ENCODE measurements around the gene RNF19B. TPM values are rescaled to one million over a fixed set of nuclear protein-coding genes. Genes with fewer than 3 reads are reported as not detected.

RNF19B gene
- total RNA-seq, 2 experiments from 2014 or later, result 33.4 to 37.4 TPM

DNA sequence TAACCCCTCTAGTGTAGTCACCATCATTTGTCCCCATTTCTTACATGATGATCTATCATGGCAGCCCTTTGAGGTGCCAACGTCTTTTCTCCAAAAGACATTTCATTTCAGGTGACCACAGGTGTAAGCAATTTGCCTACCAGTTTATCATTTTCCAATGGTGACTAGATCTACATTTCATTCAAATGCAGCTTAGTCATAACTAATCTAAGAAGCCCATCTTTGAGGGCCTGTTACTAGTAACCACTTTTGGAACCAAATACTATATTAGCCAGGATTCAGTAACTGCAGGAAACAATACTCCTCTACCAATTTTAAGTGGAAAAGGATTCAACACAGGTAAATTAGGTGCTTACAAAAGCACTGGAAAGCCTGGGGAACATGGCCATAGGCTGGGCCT lies 32.8 kb downstream of the RNF19B start:
- no peak overlapping the region for H3K27ac Mint-ChIP-seq
- Histone ChIP-seq H3K9me3 (ENCODE audit: control insufficient read depth in 1 of 2, insufficient read depth in 1 of 2, low read length in 2 of 2) (no peaks in the 10 kb centered on the region), H3K36me3 (ENCODE audit: insufficient read depth, low read length) (peaks cover 21% of the 10 kb centered on the region), H3K4me1 (ENCODE audit: insufficient read depth, low read length) (no peaks in the 10 kb centered on the region), H3K27ac (ENCODE audit: low read depth in 1 of 2, low read length in 2 of 2) (no peak overlapping the region), H3K27me3 (ENCODE audit: control insufficient read depth in 1 of 2, insufficient read depth in 2 of 2, low read length in 2 of 2) (no peaks in the 10 kb centered on the region), H3K4me3 (ENCODE audit: low read length) (no peak overlapping the region)
- H3K36me3 Mint-ChIP-seq (ENCODE audit: low read depth), result peaks cover 14% of the 10 kb centered on the region
- ChIA-PET POLR2A (no interaction called here), CTCF (interaction anchor here (0.7 to 2.8 kb wide), 3 partner anchors 74 to 124 kb away, joined by 3 to 17 read pairs (median 3); no protein-coding TSS in a partner anchor)
- no peaks in the 10 kb centered on the region for H3K9me3 Mint-ChIP-seq
- DNase-seq (no peak), ATAC-seq (ENCODE audit: poor library complexity) (no peak)
- intact Hi-C loops (cut with DNase I, micrococcal nuclease), result loop anchor here (2.0 to 5.0 kb wide), 2 partner anchors 435 to 436 kb away; no protein-coding TSS in a partner anchor
- H3K27me3 Mint-ChIP-seq, result peaks cover 7% of the 10 kb centered on the region
- H3K4me1 Mint-ChIP-seq (ENCODE audit: low read depth), result no peaks in the 10 kb centered on the region
- TF ChIP-seq CTCF (IDR thresholded peaks at IDR 0.05), result no peak
- H3K4me3 Mint-ChIP-seq, result no peak overlapping the region

- intact Hi-C loops (cut with DNase I, micrococcal nuclease), result no loop called here
- Histone ChIP-seq H3K27me3 (ENCODE audit: control insufficient read depth in 1 of 2, insufficient read depth in 2 of 2, low read length in 2 of 2) (peaks cover 17 to 20% of the 10 kb centered on the region in 2 experiments), H3K4me1 (ENCODE audit: insufficient read depth, low read length) (peaks cover 18% of the 10 kb centered on the region), H3K4me3 (ENCODE audit: low read length) (no peak overlapping the region), H3K9me3 (ENCODE audit: control insufficient read depth in 1 of 2, insufficient read depth in 1 of 2, low read length in 2 of 2) (peaks cover 0 to 7% of the 10 kb centered on the region in 2 experiments), H3K36me3 (ENCODE audit: insufficient read depth, low read length) (peaks cover 5% of the 10 kb centered on the region), H3K27ac (ENCODE audit: low read depth in 1 of 2, low read length in 2 of 2) (no peak overlapping the region)
- ATAC-seq (ENCODE audit: poor library complexity) (no peak), DNase-seq (no peak)
- Mint-ChIP-seq H3K36me3 (ENCODE audit: low read depth) (no peaks in the 10 kb centered on the region), H3K9me3 (no peaks in the 10 kb centered on the region), H3K27me3 (peaks cover 29% of the 10 kb centered on the region), H3K4me3 (no peak overlapping the region), H3K27ac (no peak overlapping the region), H3K4me1 (ENCODE audit: low read depth) (peaks cover 15% of the 10 kb centered on the region)
- TF ChIP-seq CTCF (IDR thresholded peaks at IDR 0.05), result no peak
- CTCF ChIA-PET, result no interaction called here
- POLR2A ChIA-PET, result interaction anchor here (0.7 kb wide), 1 partner anchor 891 kb away, joined by 3 read pairs; no protein-coding TSS in a partner anchor
Measured at GRCh38 chr1:32929366-32929765, 35.2 kb downstream of the RNF19B start.

- Histone ChIP-seq H3K36me3 (ENCODE audit: insufficient read depth, low read length) (no peaks in the 10 kb centered on the region), H3K4me3 (ENCODE audit: low read length) (no peak overlapping the region), H3K4me1 (ENCODE audit: insufficient read depth, low read length) (peaks cover 22% of the 10 kb centered on the region), H3K27ac (ENCODE audit: low read depth in 1 of 2, low read length in 2 of 2) (no peak overlapping the region), H3K9me3 (ENCODE audit: control insufficient read depth in 1 of 2, insufficient read depth in 1 of 2, low read length in 2 of 2) (peaks cover 0 to 7% of the 10 kb centered on the region in 2 experiments), H3K27me3 (ENCODE audit: control insufficient read depth in 1 of 2, insufficient read depth in 2 of 2, low read length in 2 of 2) (peaks cover 24 to 26% of the 10 kb centered on the region in 2 experiments)
- no peak overlapping the region for H3K27ac Mint-ChIP-seq
- ChIA-PET CTCF (no interaction called here), POLR2A (interaction anchor here (0.7 kb wide), 1 partner anchor 890 kb away, joined by 3 read pairs; no protein-coding TSS in a partner anchor)
- no peak for TF ChIP-seq CTCF (IDR thresholded peaks at IDR 0.05)
- no peaks in the 10 kb centered on the region for H3K9me3 Mint-ChIP-seq
- no peak for ATAC-seq (ENCODE audit: poor library complexity)
- no peaks in the 10 kb centered on the region for H3K36me3 Mint-ChIP-seq (ENCODE audit: low read depth)
- intact Hi-C loops (cut with DNase I, micrococcal nuclease), result no loop called here
- H3K4me1 Mint-ChIP-seq (ENCODE audit: low read depth), result peaks cover 19% of the 10 kb centered on the region
- no peak for DNase-seq
- peaks cover 36% of the 10 kb centered on the region for H3K27me3 Mint-ChIP-seq
- no peak overlapping the region for H3K4me3 Mint-ChIP-seq
Measured at GRCh38 chr1:32928715-32929114, 35.9 kb downstream of the RNF19B start.
